Measurements from ENCODE around the gene TUBA1A.
"Not testable (repeated sequence)": the region's sequence is repeated elsewhere in the genome, so short reads cannot be mapped to it uniquely, and the experiment has no call there.

DNA sequence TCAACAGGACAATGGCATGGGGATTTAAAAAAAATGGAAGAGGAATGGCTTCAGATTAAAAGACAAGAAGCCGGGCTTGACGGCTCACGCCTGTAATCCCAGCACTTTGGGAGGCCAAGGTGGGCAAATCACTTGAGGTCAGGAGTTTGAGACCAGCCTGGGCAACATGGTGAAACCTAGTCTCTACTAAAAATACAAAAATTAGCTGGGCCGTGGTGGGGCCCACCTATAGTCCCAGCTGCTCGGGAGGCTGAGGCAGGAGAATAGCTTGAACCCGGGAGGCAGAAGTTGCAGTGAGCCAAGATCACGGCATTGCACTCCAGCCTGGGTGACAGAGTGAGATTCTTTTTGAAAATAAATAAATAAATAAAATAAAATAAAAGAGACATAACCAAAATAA lies 21.8 kb upstream of the TUBA1A start:
- not testable (repeated sequence) for TF ChIP-seq POLR2A (IDR thresholded peaks at IDR 0.05)
- TF ChIP-seq, protein P1, sequence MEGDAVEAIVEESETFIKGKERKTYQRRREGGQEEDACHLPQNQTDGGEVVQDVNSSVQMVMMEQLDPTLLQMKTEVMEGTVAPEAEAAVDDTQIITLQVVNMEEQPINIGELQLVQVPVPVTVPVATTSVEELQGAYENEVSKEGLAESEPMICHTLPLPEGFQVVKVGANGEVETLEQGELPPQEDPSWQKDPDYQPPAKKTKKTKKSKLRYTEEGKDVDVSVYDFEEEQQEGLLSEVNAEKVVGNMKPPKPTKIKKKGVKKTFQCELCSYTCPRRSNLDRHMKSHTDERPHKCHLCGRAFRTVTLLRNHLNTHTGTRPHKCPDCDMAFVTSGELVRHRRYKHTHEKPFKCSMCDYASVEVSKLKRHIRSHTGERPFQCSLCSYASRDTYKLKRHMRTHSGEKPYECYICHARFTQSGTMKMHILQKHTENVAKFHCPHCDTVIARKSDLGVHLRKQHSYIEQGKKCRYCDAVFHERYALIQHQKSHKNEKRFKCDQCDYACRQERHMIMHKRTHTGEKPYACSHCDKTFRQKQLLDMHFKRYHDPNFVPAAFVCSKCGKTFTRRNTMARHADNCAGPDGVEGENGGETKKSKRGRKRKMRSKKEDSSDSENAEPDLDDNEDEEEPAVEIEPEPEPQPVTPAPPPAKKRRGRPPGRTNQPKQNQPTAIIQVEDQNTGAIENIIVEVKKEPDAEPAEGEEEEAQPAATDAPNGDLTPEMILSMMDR (IDR thresholded peaks at IDR 0.05 in 4 of 5, conservative IDR thresholded peaks at IDR 0.05 in 1 of 5) = not testable (repeated sequence)

Data from gastrocnemius medialis (tissue), 4 donors.